ENCODE data around the gene FGF11.
"Not testable (repeated sequence)": the region's sequence is repeated elsewhere in the genome, so short reads cannot be mapped to it uniquely, and the experiment has no call there.

The FGF11 gene

DNA sequence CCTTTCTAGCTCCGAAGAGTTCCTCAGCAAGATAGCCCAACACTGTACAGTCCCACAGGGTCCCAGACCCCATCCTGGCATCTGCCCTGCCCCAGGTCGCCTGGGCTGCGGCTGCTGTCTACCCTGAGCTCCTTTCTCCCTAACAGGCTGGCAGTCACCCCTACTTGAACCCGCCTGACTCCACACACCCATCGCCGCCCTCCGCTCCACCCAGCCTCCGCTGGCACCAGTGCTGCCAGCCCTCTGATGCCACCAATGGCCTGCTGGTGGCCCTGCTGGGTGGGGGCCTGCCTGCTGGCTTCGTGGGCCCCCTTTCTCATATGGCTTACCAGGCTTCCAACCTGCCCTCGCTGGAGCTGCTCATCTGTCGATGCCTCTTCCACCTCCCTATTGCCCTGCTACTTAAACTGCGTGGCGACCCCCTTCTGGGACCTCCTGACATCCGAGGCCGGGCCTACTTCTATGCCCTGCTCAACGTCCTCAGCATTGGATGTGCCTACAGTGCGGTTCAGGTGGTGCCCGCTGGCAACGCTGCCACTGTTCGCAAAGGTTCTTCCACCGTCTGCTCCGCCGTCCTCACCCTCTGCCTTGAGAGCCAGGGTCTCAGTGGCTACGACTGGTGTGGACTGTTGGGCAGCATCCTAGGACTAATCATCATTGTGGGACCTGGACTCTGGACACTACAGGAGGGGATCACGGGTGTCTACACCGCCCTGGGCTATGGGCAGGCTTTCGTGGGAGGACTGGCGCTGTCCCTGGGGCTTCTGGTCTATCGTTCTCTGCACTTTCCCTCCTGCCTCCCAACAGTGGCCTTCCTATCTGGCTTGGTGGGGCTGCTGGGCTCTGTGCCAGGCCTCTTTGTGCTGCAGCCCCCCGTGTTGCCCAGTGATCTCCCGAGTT lies 42.8 kb downstream of the FGF11 start:
- DNase-seq: not testable (repeated sequence)

GRCh38 chr17:7482742-7483088 lies 43.4 kb downstream of the FGF11 start:
- DNase-seq: not testable (repeated sequence)

GRCh38 chr17:7483255-7484066 lies 44.1 kb downstream of the FGF11 start:
- peak; percentile 69 for DNase-seq

DNA sequence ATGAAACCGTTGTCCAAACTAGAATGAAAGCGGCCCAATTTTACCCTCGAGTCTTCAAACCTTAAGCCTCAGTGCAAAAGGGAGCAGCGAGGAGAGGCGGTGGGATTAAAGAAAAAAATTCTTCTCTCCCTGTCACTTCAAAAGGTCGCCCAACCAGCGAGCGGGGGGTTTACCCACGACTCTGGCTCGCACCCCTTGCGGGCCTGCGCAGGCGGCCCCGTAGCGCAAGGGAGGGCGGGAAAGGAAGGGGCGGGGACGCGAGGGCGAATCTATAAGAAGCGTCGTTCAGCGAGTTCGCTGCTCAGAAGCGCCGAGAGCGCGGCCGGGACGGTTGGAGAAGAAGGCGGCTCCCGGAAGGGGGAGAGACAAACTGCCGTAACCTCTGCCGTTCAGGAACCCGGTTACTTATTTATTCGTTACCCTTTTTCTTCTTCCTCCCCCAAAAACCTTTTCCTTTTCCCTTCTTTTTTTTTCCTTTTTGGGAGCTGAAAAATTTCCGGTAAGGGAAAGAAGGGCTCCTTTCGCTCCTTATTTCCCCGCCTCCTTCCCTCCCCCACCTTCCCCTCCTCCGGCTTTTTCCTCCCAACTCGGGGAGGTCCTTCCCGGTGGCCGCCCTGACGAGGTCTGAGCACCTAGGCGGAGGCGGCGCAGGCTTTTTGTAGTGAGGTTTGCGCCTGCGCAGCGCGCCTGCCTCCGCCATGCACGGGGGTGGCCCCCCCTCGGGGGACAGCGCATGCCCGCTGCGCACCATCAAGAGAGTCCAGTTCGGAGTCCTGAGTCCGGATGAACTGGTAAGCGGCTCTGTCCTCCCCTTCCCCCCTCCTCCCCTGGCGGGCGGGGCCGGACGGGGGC lies 45.0 kb downstream of the FGF11 start, which contains the start of gene POLR2A:
Gene POLR2A, plus strand, starts transcription at position 300 of the 852 bp plus-strand sequence.
- peak; percentile 89 for DNase-seq

DNA sequence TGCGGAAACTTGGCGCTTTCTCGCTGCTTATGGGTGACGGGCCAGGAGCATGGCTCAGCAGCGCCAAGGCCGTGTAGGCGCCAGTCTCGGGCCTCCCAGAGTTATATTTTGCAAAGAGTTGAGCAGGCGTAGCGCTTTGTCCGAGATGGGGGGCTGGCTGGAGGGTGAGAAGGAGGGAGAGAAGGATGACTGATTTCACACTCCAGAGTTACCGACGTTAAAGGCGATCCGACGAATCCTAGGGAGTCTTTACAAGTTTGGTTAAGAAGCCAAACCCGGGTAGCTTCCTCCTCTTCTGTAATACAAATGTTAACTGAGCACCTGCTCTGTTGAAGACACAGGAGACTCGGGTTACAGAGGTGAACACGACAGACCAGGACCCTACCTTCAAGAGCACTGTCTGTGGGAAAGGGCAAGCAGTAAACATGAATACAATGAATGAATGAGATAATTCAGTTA lies 45.6 kb downstream of the FGF11 start:
- DNase-seq: no peak

GRCh38 chr17:7486181-7486580 lies 46.9 kb downstream of the FGF11 start:
- no peak for DNase-seq

- no peak for DNase-seq
Observed at GRCh38 chr17:7490144-7490543, 50.8 kb downstream of the FGF11 start.

- no peak for DNase-seq
Observed at GRCh38 chr17:7491583-7491982, 52.3 kb downstream of the FGF11 start.

GRCh38 chr17:7493941-7494340 lies 54.6 kb downstream of the FGF11 start:
- no peak for DNase-seq

Measured in NK-92 treated with Interleukin-12 subunit alpha and Interleukin-12 subunit beta, amount 100 ng/mL, for 24 hours (cell line).